GM06990 (cell line): ENCODE measurements around the gene LGMN.
A peak's percentile ranks its signal among the peaks of the same experiment; 100 is the strongest.
"Not testable (repeated sequence)": the region's sequence is repeated elsewhere in the genome, so short reads cannot be mapped to it uniquely, and the experiment has no call there.

Source experiments
- DNase-seq: peaks from one replicate; pipeline ENCODE4 v3.0.0-alpha.2; 2011; ENCODE audit not compliant: insufficient read length; ENCODE audit errors: extremely low read depth
- H3K27me3 ChIP-seq: replicated peaks from 2 replicates; pipeline ENCODE4 v1.6.0; 2011; ENCODE audit warnings: low read length; ENCODE audit not compliant: control insufficient read depth, insufficient read depth
- H3K36me3 ChIP-seq: 2 replicates; pipeline ENCODE4 v1.5.1; 2011; ENCODE audit warnings: low read length; ENCODE audit not compliant: control insufficient read depth, insufficient read depth
- H3K4me3 ChIP-seq: replicated peaks from 2 replicates; pipeline ENCODE4 v1.5.1; 2011; ENCODE audit warnings: low read depth, mild to moderate bottlenecking, control low read depth, low read length
- TF ChIP-seq, protein P1 (sequence below): IDR thresholded peaks from 2 replicates; pipeline ENCODE4 v1.5.1; 2011; ENCODE audit warnings: low read length, control low read depth, mild to moderate bottlenecking, inconsistent platforms; ENCODE audit not compliant: insufficient read depth, poor library complexity, severe bottlenecking

LGMN gene

DNA sequence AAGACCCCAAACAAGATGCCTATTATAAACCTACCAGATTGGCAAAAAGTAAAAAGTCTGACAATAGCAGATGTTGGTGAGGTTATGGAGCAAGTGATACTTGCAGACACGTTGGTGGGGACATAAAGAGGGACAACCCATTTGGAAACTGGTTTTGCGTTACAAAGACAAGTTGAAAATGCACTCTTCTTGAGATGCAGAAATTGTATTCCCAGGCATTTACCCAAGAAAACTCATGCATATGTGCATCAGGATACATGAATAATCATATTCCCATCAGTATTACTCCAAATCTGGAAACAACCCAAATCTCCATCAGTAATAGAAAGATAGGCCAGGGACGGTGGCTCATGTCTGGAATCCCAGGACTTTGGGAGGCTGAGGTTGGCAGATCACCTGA lies 32.9 kb upstream of the LGMN start:
- Histone ChIP-seq H3K36me3 (no peaks in the 10 kb centered on the region), H3K4me3 (no peak overlapping the region), H3K27me3 (no peaks in the 10 kb centered on the region)
- TF ChIP-seq, protein P1, sequence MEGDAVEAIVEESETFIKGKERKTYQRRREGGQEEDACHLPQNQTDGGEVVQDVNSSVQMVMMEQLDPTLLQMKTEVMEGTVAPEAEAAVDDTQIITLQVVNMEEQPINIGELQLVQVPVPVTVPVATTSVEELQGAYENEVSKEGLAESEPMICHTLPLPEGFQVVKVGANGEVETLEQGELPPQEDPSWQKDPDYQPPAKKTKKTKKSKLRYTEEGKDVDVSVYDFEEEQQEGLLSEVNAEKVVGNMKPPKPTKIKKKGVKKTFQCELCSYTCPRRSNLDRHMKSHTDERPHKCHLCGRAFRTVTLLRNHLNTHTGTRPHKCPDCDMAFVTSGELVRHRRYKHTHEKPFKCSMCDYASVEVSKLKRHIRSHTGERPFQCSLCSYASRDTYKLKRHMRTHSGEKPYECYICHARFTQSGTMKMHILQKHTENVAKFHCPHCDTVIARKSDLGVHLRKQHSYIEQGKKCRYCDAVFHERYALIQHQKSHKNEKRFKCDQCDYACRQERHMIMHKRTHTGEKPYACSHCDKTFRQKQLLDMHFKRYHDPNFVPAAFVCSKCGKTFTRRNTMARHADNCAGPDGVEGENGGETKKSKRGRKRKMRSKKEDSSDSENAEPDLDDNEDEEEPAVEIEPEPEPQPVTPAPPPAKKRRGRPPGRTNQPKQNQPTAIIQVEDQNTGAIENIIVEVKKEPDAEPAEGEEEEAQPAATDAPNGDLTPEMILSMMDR: no peak
- no peak for DNase-seq

DNA sequence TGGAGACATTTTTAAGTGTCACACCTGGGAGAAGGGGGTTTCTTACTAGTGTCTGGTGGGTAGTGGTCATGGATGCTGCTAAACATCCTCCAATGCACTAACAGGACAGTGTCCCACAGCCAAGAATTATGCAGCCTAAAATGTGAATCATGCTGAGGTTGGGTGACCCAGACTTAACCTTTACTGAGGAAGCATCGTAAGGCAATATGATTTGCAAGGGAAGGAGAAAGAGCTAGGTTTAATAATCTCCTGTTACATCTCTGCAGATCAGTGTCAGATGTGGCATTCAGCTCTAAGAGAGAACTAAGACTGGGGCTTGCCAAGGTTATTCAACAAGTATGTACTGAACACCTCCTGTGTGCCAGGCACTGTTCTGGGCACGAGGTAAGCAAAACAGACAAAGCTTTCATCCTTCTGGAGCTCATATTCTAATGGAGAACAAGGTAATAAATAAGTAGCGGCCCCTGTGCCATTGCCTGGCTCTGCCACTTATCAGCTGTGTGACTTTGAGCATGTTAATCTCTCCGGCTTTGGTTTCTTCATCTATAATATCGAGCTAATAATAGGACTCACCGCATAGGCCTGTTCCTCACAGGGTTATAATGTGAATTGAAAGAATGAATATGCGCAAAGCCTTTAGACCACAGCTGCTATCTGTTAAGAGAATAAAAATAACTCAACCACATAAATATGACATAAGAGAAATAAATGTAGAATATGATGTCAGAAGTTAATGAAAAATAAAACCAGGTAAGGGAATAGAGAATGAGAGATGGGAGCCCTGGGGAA lies 32.2 kb upstream of the LGMN start:
- Histone ChIP-seq H3K27me3 (no peaks in the 10 kb centered on the region), H3K4me3 (no peak overlapping the region), H3K36me3 (no peaks in the 10 kb centered on the region)
- no peak for DNase-seq
- TF ChIP-seq, protein P1: no peak

DNA sequence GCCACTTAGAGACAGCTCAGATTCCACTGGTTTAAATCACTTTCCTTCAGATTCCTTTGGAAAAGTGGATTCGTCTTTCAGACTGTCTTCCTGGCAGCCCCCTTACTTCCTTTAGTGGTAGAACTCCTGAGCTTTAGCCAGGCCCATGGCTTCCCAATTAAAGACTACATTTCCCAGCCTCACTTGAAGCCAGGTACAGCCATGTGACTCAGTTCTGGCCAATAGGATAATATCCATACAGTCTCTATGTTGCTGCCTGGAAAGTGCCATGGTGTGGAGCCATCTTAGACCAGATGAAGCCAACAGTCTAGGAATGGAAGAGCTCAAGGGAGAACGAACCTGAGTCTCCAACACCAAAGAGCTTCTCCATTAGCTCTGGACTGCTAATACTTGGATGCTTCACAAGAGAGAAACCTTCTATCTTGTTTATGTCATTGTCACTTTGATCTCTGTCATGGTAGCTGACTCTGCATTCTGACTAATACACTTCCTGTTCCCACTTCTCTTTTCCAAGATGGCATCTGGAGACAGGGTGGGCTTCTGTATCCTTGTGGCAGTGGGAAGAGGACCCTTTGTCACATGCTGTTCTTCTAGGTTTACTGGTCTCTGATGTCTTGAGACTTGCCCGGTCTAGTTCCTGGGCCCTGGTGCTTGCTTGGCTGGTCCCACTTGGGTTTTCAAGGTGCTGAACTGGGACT lies 30.6 kb upstream of the LGMN start:
- not testable (repeated sequence) for DNase-seq

DNA sequence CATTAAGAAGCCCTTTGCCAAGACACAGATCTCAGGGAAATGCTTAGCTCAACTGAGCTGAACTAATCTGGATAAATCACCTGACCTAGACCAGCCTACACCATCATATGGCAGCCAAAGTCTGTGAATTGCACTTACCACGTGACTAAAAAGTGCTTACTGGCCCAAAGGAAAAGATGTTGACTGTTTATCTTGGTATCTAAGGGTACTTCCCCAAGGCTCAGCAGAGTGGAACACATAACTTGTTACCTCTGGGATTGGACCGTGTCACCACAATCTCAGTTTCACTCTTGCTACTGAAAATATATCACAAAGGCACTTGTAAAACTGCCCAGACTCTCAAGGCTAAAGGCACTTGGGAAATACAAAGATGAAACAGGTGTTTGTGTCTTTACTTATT lies 26.9 kb upstream of the LGMN start:
- DNase-seq: peak; percentile 68
- H3K27me3 ChIP-seq, H3K4me3 ChIP-seq, H3K36me3 ChIP-seq: not testable (repeated sequence)

More for the DNA sequence above, 30.6 kb upstream of the LGMN start:
- H3K27me3 ChIP-seq, H3K4me3 ChIP-seq, H3K36me3 ChIP-seq: not testable (repeated sequence)

DNA sequence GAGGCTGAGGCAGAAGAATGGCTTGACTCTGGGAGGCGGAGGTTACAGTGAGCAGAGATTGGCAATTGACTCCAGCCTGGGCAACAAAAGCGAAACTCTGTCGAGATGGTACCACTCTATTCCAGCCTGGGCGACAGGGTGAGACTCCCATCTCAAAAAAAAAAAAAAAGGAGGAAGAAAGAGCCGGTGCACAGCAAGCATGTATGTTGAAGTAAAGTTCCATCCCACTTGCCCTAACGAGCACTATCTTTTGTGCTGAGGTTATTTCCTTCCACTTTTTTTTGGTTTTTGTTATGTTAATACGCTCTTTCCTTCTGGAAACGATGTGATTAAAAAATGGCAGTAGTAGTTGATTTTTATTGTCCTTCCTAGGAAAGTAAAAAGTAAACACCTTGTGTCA lies 26.1 kb upstream of the LGMN start:
- DNase-seq: no peak
- Histone ChIP-seq H3K4me3 (no peak overlapping the region), H3K27me3 (no peaks in the 10 kb centered on the region), H3K36me3 (no peaks in the 10 kb centered on the region)
- TF ChIP-seq, protein P1: no peak

DNA sequence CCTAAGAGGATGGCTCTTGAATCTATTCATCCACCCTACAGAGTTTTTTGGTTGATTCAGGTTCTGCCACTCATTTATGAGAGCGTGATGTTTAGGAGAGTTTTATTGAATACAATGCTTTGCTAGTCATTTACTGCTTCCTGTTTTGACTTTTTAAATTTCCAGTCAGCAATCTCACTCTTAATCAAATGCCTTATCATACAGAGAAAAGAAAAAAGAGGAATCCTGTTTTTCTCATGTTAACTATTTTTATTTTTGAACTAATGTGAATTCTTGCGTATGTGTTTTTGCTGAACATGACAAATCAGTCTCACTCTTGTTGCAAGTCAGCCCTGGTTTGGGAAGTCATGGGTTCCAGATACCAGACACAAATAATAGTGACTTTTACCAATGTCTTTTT lies 22.1 kb upstream of the LGMN start:
- H3K4me3 ChIP-seq: no peak overlapping the region

More for the DNA sequence above, 22.1 kb upstream of the LGMN start:
- TF ChIP-seq, protein P1: no peak
- no peaks in the 10 kb centered on the region for H3K36me3 ChIP-seq
- DNase-seq: peak; percentile 55
- H3K27me3 ChIP-seq: no peaks in the 10 kb centered on the region
